HCT116 (cell line): ENCODE data around the gene MMP17.

Source experiments
- CEBPB ChIP-seq: IDR thresholded peaks from 2 replicates; pipeline ENCODE4 v1.6.1; 2012; ENCODE audit warnings: low read depth
- EZH2 ChIP-seq: fragments of 200-600 bp; sonication (generic); IDR thresholded peaks from 2 replicates; pipeline ENCODE4 v1.6.1; 2017; ENCODE audit warnings: antibody characterized with exemption, mixed run types
- POLR2A ChIP-seq: IDR thresholded peaks from 2 replicates; pipeline ENCODE4 v1.7.0; 2011; ENCODE audit warnings: borderline replicate concordance; ENCODE audit not compliant: insufficient read depth, insufficient read length; ENCODE audit errors: extremely low read depth
- SIN3A ChIP-seq: IDR thresholded peaks from 2 replicates; pipeline ENCODE4 v1.6.1; 2012; ENCODE audit warnings: low read depth
- SP1 ChIP-seq: IDR thresholded peaks from 2 replicates; pipeline ENCODE4 v1.6.1; 2012; ENCODE audit warnings: low read depth
- ZNF274 ChIP-seq: fragments of 200-500 bp; sonication (Bioruptor generic); IDR thresholded peaks from 2 replicates; pipeline ENCODE4 v1.6.1; 2014; ENCODE audit warnings: mild to moderate bottlenecking, low read depth, low read length, inconsistent platforms
- TF ChIP-seq, protein P1 (sequence below), 3 experiments: fragments of 200-600 bp in 1 of 3; sonication (generic) in 1 of 3; IDR thresholded peaks in 2 of 3; conservative IDR thresholded peaks in 1 of 3; 2 replicates each; pipeline ENCODE4 v1.5.1; 2012 to 2017; ENCODE audit warnings: low read depth in 2 of 3, low read length in 2 of 3, antibody characterized with exemption in 1 of 3, borderline replicate concordance in 1 of 3, control low read depth in 1 of 3, mild to moderate bottlenecking in 1 of 3, mixed read lengths in 1 of 3, mixed run types in 1 of 3, moderate library complexity in 1 of 3; ENCODE audit not compliant: insufficient read depth in 1 of 3
- TF ChIP-seq, protein P2 (sequence below): IDR thresholded peaks from 2 replicates; pipeline ENCODE4 v1.6.1; 2012

DNA sequence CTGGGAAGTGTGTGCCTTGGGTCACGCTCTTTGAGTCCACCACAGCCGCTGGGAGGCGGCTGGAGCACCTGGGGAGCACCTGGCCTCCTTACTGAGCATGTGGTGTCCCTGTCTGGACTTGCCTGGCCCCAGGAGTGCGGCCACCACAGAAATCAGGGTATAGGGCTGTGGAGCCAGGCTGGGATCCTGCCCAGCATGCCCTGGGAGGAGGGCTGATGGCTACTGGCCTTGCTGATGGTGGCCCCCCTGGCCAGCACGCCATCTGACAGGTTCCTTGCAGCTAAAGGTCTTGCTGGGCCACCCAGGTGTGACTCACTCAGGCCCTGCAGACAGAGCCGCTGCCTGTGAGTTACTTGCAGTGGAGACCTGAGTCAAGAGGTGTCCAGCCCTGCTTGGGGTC, 72.2 kb downstream of the MMP17 start:
- TF ChIP-seq EZH2 (no peak), ZNF274 (no peak), CEBPB (no peak), POLR2A (no peak), SIN3A (no peak), SP1 (no peak)
- TF ChIP-seq, protein P1, sequence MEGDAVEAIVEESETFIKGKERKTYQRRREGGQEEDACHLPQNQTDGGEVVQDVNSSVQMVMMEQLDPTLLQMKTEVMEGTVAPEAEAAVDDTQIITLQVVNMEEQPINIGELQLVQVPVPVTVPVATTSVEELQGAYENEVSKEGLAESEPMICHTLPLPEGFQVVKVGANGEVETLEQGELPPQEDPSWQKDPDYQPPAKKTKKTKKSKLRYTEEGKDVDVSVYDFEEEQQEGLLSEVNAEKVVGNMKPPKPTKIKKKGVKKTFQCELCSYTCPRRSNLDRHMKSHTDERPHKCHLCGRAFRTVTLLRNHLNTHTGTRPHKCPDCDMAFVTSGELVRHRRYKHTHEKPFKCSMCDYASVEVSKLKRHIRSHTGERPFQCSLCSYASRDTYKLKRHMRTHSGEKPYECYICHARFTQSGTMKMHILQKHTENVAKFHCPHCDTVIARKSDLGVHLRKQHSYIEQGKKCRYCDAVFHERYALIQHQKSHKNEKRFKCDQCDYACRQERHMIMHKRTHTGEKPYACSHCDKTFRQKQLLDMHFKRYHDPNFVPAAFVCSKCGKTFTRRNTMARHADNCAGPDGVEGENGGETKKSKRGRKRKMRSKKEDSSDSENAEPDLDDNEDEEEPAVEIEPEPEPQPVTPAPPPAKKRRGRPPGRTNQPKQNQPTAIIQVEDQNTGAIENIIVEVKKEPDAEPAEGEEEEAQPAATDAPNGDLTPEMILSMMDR (IDR thresholded peaks at IDR 0.05 in 2 of 3, conservative IDR thresholded peaks at IDR 0.05 in 1 of 3; ENCODE audit: borderline replicate concordance in 1 of 3, insufficient read depth in 1 of 3, low read depth in 2 of 3, low read length in 2 of 3): no peak
- TF ChIP-seq, protein P2, sequence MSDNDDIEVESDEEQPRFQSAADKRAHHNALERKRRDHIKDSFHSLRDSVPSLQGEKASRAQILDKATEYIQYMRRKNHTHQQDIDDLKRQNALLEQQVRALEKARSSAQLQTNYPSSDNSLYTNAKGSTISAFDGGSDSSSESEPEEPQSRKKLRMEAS: no peak
